ENCODE data around the gene COL1A1.
A peak's percentile ranks its signal among the peaks of the same experiment; 100 is the strongest.

Gene COL1A1

GRCh38 chr17:50199211-50199802 is 2.1 kb downstream of the COL1A1 start:
- Mint-ChIP-seq H3K27ac (no peak overlapping the region), H3K27me3 (ENCODE audit: low read depth) (peaks cover 37% of the 10 kb centered on the region), H3K36me3 (ENCODE audit: low read depth) (peaks cover 2% of the 10 kb centered on the region), H3K9me3 (no peaks in the 10 kb centered on the region), H3K4me1 (ENCODE audit: low read depth) (peaks cover 18% of the 10 kb centered on the region), H3K4me3 (peak overlapping the region; percentile 83)
- DNase-seq (ENCODE audit: low spot score), result no peak

DNA sequence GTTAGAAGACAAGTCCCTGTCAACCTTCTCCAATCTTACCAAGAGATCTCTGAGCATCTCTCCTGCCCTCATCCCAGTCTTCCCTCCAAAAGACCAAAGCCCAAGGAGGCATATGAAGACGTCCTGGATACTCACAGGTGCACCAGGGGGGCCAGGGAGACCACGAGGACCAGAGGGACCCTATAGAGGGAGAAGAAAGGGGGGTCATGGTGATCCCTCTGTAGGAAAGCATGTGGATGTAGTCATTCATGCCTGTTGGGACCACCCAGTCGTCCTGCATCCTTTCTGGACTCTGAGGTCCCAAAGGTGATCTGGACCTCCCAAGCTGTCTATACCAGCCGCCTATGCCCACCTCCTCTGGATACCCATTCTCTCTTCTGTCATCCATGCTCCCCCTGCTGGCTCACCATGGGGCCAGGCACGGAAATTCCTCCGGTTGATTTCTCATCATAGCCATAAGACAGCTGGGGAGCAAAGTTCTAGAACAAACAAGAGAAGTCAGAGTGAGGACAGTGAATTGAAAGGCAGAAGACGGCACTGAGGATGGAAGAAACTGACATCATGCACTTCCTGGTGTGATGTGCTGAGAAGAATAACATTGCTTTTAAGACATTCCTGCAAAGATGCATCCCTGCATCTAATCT is 3.3 kb downstream of the COL1A1 start:
- H3K36me3 Mint-ChIP-seq (ENCODE audit: low read depth), result peaks cover 2% of the 10 kb centered on the region
- peak; percentile 60 for DNase-seq (ENCODE audit: low spot score)
- peak overlapping the region; percentile 10 for H3K27ac Mint-ChIP-seq
- H3K27me3 Mint-ChIP-seq (ENCODE audit: low read depth), result peaks cover 32% of the 10 kb centered on the region
- no peaks in the 10 kb centered on the region for H3K9me3 Mint-ChIP-seq
- H3K4me1 Mint-ChIP-seq (ENCODE audit: low read depth), result peaks cover 18% of the 10 kb centered on the region
- peak overlapping the region; percentile 62 for H3K4me3 Mint-ChIP-seq

- no peak overlapping the region for H3K4me3 Mint-ChIP-seq
- DNase-seq (ENCODE audit: low spot score), result no peak
- peaks cover 18% of the 10 kb centered on the region for H3K4me1 Mint-ChIP-seq (ENCODE audit: low read depth)
- peaks cover 21% of the 10 kb centered on the region for H3K27me3 Mint-ChIP-seq (ENCODE audit: low read depth)
- no peak overlapping the region for H3K27ac Mint-ChIP-seq
- no peaks in the 10 kb centered on the region for H3K9me3 Mint-ChIP-seq
- peaks cover 2% of the 10 kb centered on the region for H3K36me3 Mint-ChIP-seq (ENCODE audit: low read depth)
Observed at GRCh38 chr17:50196826-50197225, 4.6 kb downstream of the COL1A1 start.

GRCh38 chr17:50196036-50196435 is 5.4 kb downstream of the COL1A1 start:
- peaks cover 2% of the 10 kb centered on the region for H3K36me3 Mint-ChIP-seq (ENCODE audit: low read depth)
- H3K4me1 Mint-ChIP-seq (ENCODE audit: low read depth), result peaks cover 15% of the 10 kb centered on the region
- no peak overlapping the region for H3K4me3 Mint-ChIP-seq
- H3K9me3 Mint-ChIP-seq, result no peaks in the 10 kb centered on the region
- no peak overlapping the region for H3K27ac Mint-ChIP-seq
- peaks cover 13% of the 10 kb centered on the region for H3K27me3 Mint-ChIP-seq (ENCODE audit: low read depth)
- DNase-seq (ENCODE audit: low spot score), result no peak

DNA sequence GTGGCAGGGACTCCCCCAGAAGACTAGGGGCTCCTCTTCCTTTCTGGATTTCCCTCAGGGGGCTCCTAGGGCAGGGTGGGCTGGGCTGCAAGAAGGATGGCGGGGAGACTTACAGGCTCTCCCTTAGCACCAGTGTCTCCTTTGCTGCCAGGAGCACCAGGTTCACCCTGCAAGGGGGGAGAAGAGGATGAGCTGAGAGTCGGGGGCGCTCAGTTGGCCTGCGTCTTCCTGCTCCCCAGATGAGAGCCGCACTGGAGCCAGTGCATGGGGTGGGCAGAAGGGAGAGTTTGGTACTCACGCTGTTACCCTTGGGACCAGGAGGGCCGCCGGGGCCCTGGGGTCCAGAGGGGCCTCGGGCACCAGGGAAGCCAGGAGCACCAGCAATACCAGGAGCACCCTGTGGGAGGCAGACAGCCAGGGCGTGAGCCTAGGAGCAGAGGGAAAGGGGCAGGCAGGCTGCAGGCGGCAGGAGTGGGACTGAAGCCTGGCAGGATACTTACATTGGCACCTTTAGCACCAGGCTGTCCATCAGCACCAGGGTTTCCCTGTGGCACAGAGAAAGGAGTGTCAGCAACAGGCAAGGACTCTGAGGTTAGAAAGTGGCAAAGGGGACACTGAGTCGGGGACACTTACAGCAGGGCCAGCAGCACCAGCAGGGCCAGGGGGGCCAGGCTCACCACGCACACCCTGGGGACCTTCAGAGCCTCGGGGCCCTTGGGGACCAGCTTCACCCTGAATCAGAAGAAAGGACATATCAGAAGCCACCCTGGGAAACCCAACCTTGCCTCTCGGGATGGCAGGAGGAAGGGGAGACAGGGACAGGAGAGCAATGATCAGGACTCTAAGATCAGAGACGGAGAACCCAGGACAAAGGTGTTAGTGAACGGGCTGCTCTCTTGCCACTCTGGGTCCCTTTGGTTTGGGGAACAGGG is 6.2 kb downstream of the COL1A1 start:
- Mint-ChIP-seq H3K27me3 (ENCODE audit: low read depth) (peaks cover 8% of the 10 kb centered on the region), H3K27ac (no peak overlapping the region), H3K4me1 (ENCODE audit: low read depth) (peaks cover 10% of the 10 kb centered on the region), H3K36me3 (ENCODE audit: low read depth) (no peaks in the 10 kb centered on the region), H3K9me3 (no peaks in the 10 kb centered on the region), H3K4me3 (no peak overlapping the region)
- DNase-seq (ENCODE audit: low spot score), result no peak

DNA sequence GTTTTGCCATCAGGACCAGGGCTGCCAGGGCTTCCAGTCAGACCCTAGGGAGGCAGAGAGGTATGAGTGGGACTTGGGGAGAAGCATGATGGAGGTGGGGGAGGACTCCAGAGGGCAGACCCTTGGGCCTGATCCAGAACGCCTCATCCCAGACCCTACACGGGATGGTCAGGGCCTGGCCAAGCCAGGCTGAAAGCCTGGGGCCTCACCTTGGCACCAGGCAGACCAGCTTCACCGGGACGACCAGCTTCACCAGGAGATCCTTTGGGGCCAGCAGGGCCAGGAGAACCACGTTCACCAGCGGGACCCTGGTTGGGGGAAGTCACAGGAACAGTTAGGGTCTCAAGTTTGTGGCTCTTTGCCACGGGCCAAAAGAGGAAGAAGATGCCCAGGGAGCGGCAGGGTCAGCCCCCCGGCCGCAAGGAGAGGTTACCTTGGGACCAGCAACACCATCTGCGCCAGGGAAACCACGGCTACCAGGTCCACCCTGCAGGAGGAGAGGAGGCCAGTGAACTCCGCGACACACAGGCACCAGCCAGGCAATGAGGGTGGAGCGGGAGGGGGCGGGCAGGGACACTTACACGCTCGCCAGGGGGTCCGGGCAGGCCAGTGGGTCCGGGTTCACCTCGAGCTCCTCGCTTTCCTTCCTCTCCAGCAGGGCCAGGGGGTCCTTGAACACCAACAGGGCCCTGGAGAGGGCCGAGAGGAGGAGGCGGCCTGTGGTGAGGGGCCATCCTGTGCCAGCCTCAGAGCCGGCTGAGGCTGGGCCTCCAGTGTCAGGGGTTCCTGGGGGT is 7.1 kb downstream of the COL1A1 start:
- H3K4me3 Mint-ChIP-seq, result no peak overlapping the region
- no peaks in the 10 kb centered on the region for H3K36me3 Mint-ChIP-seq (ENCODE audit: low read depth)
- peaks cover 8% of the 10 kb centered on the region for H3K27me3 Mint-ChIP-seq (ENCODE audit: low read depth)
- H3K4me1 Mint-ChIP-seq (ENCODE audit: low read depth), result peaks cover 6% of the 10 kb centered on the region
- DNase-seq (ENCODE audit: low spot score), result no peak
- no peak overlapping the region for H3K27ac Mint-ChIP-seq
- H3K9me3 Mint-ChIP-seq, result no peaks in the 10 kb centered on the region

GRCh38 chr17:50192618-50193291 is 8.7 kb downstream of the COL1A1 start:
- Mint-ChIP-seq H3K36me3 (ENCODE audit: low read depth) (no peaks in the 10 kb centered on the region), H3K9me3 (no peaks in the 10 kb centered on the region), H3K27me3 (ENCODE audit: low read depth) (no peaks in the 10 kb centered on the region), H3K4me1 (ENCODE audit: low read depth) (no peaks in the 10 kb centered on the region), H3K4me3 (no peak overlapping the region), H3K27ac (no peak overlapping the region)
- no peak for DNase-seq (ENCODE audit: low spot score)

- Mint-ChIP-seq H3K9me3 (no peaks in the 10 kb centered on the region), H3K27me3 (ENCODE audit: low read depth) (no peaks in the 10 kb centered on the region), H3K4me1 (ENCODE audit: low read depth) (no peaks in the 10 kb centered on the region), H3K27ac (no peak overlapping the region), H3K4me3 (no peak overlapping the region), H3K36me3 (ENCODE audit: low read depth) (no peaks in the 10 kb centered on the region)
- no peak for DNase-seq (ENCODE audit: low spot score)
Observed at GRCh38 chr17:50192144-50192617, 9.2 kb downstream of the COL1A1 start.

GRCh38 chr17:50191359-50192143 is 9.9 kb downstream of the COL1A1 start:
- no peaks in the 10 kb centered on the region for H3K9me3 Mint-ChIP-seq
- no peaks in the 10 kb centered on the region for H3K4me1 Mint-ChIP-seq (ENCODE audit: low read depth)
- no peak for DNase-seq (ENCODE audit: low spot score)
- no peak overlapping the region for H3K27ac Mint-ChIP-seq
- no peaks in the 10 kb centered on the region for H3K27me3 Mint-ChIP-seq (ENCODE audit: low read depth)
- H3K36me3 Mint-ChIP-seq (ENCODE audit: low read depth), result no peaks in the 10 kb centered on the region
- H3K4me3 Mint-ChIP-seq, result no peak overlapping the region

DNA sequence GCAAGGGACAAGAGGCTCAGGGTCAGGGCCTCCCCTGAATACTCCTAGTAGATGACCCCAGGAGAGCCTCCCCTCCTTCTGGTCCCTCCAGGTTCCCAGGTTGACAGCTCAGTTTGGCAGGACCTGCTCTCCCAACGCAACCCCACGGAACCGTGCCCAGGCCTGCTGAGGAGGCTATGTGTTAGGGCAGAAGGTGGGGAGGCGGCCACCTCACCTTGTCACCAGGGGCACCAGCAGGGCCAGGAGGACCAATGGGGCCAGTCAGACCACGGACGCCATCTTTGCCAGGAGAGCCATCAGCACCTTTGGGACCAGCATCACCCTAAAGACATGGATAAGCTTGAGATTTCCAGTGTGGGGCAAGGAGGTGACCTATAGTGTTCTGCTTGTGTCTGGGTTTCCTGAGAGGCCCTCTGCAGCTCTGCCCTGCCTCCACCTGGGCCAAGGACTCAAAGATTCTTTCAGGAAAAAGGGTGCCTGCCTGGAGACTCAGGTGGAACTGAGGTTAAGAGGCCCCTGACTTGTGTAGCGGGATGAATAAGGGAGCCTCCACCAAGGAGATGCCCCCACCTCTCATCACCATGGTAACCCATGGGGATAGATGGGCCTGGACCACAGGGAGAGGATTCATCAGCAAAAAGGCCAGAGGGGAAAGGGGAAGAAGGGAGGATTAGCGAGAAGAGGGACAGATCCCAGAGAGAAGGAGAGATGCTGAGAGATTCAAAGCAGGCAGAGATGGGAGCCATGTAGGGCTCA is 10.7 kb downstream of the COL1A1 start:
- Mint-ChIP-seq H3K9me3 (no peaks in the 10 kb centered on the region), H3K36me3 (ENCODE audit: low read depth) (no peaks in the 10 kb centered on the region), H3K27me3 (ENCODE audit: low read depth) (no peaks in the 10 kb centered on the region), H3K27ac (no peak overlapping the region), H3K4me1 (ENCODE audit: low read depth) (no peaks in the 10 kb centered on the region), H3K4me3 (no peak overlapping the region)
- DNase-seq (ENCODE audit: low spot score), result no peak

- Mint-ChIP-seq H3K27me3 (ENCODE audit: low read depth) (no peaks in the 10 kb centered on the region), H3K36me3 (ENCODE audit: low read depth) (no peaks in the 10 kb centered on the region), H3K9me3 (no peaks in the 10 kb centered on the region), H3K27ac (no peak overlapping the region), H3K4me1 (ENCODE audit: low read depth) (no peaks in the 10 kb centered on the region), H3K4me3 (no peak overlapping the region)
- DNase-seq (ENCODE audit: low spot score), result no peak
Observed at GRCh38 chr17:50190293-50190602, 11.2 kb downstream of the COL1A1 start.

GRCh38 chr17:50189550-50190292 is 11.7 kb downstream of the COL1A1 start:
- H3K27me3 Mint-ChIP-seq (ENCODE audit: low read depth), result no peaks in the 10 kb centered on the region
- H3K9me3 Mint-ChIP-seq, result no peaks in the 10 kb centered on the region
- no peak overlapping the region for H3K4me3 Mint-ChIP-seq
- DNase-seq (ENCODE audit: low spot score), result no peak
- H3K4me1 Mint-ChIP-seq (ENCODE audit: low read depth), result no peaks in the 10 kb centered on the region
- no peaks in the 10 kb centered on the region for H3K36me3 Mint-ChIP-seq (ENCODE audit: low read depth)
- no peak overlapping the region for H3K27ac Mint-ChIP-seq
